NCI-H2227 treated with DMSO at 0.1 percent for 48 hours (cell line): ENCODE data around the gene PLXNC1.

Source experiments
- DNase-seq: peaks from one replicate; lab custom pipeline; 2025; lab: John Stamatoyannopoulos, UW

Gene PLXNC1

DNA sequence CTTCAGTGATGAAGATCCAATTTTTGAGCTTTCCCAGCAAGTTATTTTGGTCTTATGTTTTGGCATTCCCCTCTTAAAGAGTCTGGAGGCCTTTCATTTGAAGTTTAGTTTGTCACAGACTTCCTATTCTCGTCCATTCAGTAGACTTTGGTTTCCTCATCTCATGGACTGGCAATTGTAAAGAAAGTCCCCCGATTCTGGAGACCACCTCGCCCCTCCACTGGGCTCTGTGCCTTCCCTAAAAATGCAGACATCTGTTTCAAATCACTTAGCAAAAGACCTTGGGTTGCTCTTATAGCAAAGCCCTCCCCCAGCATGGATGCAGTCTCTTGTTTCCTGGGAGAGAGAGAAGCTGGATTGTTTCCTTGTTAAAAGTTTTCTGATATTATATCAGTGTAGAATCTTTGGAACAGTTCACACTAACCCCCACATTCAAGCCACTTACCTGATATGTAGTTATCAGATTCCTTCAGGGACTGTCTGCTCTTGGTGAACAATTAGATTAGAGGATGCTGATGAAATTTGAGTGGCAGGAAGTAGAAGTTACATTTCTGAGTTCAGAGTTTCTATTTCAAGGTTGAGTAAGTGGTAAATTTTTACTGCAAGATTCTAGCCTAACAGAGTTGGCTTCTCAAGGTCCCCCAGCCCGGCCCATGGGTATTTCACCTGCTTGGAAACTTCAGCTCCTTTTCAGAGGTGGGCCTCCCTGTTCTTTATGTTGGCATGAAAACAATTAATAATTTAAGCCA lies 56.3 kb downstream of the PLXNC1 start:
- no peak for DNase-seq

DNA sequence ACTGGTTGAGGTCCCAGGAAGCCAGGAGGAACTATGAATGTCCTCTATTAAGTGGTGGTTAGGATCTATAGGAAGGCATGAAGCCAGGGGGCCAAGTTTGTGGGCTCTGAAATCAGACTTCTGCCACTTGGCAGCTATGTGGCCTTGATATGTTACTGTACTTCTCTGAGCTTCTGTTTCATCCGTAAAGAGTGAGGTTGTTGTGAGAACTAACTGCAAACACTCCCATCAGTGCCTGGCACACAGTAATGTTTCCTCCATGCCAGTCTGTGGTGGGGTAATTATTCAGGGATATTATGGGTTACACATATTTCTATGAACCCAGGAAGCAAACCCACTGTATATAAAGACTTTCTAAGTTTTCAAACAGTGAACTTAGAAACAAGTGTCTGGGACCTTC lies 57.4 kb downstream of the PLXNC1 start:
- no peak for DNase-seq

DNA sequence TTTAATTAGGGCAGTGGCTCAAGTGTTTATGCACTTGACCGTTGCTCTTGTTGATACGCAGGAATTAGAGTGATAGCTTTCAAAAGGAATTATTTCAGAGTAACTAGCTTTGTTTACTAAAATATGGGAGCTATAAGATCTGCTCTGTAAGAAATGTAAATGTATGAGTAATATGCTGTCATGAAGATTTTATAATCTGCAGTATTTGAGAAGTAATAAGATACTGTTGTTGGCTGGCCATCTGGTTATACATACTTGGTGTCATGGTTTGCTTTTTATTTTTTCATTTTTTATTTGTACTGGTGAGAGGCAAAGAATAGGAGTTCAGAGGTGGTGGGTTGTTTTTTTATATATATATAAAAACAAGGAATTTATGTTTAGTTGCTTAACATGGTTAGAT lies 58.5 kb downstream of the PLXNC1 start:
- DNase-seq = no peak

- DNase-seq = no peak
These were observed 59.1 kb downstream of the PLXNC1 start for GRCh38 chr12:94207467-94207848.

- no peak for DNase-seq
These were observed 59.7 kb downstream of the PLXNC1 start for GRCh38 chr12:94207849-94208621.

DNA sequence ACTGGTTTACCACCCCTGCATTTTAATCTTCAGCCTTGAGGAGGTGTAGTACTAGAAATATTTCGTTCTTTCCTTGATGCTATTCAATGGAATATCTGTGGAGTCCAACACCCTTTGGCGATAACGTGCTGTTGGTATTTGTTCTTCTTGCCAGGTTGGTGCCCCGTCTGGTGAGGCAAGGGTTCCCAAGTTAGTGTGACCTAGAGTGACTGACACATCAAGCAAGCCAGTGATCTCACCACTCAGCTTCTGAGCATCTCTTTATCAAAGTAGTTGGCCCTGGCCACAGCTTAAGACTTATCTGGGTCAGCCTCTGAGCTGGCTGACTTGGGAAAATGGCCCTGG lies 60.2 kb downstream of the PLXNC1 start:
- no peak for DNase-seq

DNA sequence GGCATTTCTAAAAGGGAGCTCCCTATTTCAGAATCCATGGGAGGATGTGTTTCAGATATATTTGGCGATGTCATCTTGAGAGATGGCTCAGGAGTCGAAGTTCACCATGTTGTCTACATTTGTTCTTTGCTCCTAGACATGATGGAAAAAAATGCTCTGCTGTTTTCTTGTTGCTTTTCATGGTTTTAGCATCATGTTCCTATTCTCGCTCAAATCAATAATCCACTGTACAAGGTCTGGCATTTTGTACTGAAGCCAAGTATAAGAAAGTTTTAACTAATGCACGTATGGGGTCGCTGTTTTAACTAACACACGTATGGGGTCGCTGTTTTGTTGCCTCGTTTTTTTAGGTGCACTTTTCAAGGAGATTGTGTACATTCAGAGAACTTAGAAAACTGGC lies 60.9 kb downstream of the PLXNC1 start:
- DNase-seq = no peak

GRCh38 chr12:94211021-94211420 lies 62.6 kb downstream of the PLXNC1 start:
- no peak for DNase-seq

DNA sequence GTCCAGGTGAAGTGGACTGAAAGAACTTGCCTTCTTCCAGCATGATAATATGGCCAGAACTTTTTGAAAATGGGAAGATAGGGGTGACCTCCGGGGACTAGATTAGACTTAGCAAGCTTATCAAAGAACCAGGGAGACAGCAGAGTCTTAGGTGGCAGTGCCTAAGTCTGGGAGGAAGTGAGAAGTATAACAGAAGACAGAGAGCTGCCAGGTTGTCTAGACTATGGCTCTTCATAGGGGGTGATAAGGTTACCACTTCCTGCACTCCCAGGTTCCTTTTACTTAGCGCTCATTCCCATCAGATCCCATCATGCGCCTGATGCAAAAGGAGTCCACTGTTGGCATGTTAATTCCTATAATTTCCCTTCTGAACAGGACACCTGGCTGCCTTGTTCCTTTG lies 69.9 kb downstream of the PLXNC1 start:
- DNase-seq = no peak

GRCh38 chr12:94219622-94220302 lies 71.4 kb downstream of the PLXNC1 start:
- DNase-seq = no peak

DNA sequence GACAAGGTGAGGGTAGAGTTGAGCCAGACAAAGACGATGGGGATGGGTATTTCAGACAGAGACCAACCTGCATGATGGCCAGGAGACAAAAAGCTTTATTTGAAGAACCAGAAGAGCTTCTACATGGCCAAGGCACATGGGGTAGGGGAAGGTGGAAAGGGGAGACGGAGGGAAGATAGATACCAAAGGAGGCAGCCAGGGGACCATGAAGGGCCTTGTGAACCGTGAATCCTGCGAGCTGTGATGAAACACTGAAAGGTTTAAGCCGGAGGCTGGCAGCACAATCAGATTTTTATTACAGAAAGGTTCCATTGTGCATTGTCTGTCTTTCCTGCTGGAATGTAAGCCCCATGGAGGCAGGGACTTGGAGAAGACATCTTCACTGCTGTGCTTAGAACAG lies 72.4 kb downstream of the PLXNC1 start:
- no peak for DNase-seq

DNA sequence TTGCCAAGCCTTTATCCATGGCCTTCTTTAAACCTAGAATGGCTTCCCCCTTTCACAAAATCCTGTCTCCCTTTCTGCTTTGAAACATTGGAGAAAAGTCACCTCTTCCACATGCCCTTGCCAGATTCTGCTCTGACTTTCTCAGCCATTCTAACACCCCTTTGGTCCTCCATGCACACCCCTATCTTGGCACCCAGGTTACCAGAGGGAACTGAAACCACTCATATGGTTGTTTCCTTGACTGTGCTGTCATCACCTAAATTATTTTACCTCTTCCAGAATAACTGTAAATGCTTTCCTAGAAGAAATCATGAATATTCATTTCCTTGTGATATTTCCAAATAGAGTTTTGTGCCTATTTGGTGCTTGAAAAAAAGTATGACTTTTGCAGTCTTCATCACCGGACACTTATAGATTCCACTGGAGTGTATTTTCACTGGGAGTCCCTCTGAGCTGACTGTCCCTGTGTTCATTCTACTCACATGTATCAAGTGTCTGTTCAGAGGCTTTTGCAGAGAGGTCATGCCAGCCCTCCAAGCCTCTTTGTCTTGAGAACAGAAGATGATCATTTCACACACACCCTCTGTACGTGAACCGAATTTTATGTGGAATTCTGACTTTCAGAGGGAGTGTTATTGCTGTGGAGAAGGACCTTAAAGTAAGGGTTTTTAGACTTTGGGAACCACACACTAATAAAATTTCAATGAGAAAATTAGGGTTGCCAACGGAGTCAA lies 74.1 kb downstream of the PLXNC1 start:
- peak; percentile 47 for DNase-seq

- no peak for DNase-seq
These were observed 75.5 kb downstream of the PLXNC1 start for GRCh38 chr12:94223842-94224241.

- DNase-seq = no peak
These were observed 77.1 kb downstream of the PLXNC1 start for GRCh38 chr12:94225506-94225905.

GRCh38 chr12:94225947-94226630 lies 77.7 kb downstream of the PLXNC1 start:
- no peak for DNase-seq

DNA sequence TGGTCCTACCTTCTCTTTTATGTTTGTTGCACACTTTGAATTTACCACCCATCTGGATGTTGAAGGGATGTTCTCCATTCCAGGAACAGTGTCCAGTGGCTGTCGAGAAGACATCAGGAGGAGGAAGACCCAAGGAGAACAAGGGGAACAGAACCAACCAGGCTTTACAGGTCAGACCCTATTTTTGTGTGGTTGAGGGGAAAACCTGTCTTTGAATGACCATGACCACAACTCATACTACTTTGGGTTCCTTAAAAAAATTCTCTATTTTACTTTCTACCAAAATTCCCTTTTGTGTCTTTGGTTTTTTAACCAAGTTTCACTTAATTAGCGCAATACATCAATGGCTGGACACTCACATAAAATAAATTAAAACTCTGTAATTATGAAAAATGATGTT lies 78.7 kb downstream of the PLXNC1 start:
- no peak for DNase-seq

DNA sequence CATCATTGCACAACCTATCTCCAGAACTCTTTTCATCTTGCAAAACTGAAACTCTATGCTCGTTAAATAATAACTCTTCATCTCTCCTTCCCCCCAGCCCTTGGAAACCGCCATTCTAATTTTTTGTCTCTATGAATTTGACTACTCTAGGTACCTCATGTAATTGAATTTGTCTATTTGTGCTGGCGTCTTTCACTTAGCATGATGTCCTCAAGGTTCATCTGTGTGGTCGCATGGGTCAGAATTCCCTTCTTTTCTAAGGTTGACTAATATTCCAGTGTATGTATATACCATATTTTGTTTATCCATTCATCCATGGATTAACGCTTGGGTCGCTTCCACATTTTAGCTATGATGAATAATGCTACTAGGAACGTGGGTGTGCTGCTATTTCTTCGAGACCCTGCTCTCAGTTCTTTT lies 80.1 kb downstream of the PLXNC1 start:
- no peak for DNase-seq

DNA sequence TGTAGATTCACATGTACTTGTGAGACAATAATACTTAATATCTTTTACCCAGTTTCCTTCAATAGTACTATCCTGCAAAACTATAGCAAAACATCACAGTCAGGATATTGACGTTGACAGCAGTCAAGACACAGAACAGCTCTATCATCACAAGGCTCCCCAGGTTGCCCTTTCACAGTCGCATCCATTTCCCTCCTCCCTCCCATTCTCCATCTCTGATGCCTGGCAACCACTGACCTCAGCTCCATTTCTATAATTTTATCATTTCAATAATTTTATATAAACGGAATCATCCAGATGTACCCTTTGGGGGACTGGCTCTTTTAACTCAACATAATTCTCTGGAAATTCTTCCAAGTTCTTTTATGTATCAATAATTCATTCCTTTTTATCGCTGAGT lies 81.5 kb downstream of the PLXNC1 start:
- DNase-seq = no peak

DNA sequence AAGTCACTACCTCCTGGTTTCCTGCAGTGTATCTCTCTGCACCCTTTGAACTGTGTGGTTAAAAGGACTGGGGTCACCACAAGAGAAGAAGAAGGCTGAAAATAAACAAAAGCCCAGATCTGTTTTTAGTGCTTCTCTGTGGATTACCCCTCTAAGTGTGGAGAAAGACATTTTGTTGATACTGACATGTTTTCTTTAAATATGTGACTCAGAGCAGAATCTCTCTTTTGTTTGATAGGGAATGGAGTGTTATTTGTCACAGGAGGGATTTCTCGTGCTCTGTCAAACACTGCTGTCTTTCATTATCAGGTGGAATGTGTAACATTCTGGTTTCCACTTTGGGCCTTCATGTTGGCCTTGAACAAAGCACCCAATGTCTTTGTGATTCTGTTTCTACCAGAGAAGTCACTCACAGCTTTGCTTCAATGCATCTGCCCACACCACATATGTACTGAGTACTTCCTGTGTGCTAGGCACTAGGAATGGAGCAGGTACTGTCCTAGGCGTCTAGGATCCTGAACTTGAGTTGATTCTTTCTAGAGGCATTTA lies 82.1 kb downstream of the PLXNC1 start:
- no peak for DNase-seq

GRCh38 chr12:94231709-94232108 lies 83.3 kb downstream of the PLXNC1 start:
- no peak for DNase-seq

GRCh38 chr12:94235848-94236247 lies 87.5 kb downstream of the PLXNC1 start:
- DNase-seq = no peak
